ENCODE results near the gene TMEM52.

TMEM52 gene

DNA sequence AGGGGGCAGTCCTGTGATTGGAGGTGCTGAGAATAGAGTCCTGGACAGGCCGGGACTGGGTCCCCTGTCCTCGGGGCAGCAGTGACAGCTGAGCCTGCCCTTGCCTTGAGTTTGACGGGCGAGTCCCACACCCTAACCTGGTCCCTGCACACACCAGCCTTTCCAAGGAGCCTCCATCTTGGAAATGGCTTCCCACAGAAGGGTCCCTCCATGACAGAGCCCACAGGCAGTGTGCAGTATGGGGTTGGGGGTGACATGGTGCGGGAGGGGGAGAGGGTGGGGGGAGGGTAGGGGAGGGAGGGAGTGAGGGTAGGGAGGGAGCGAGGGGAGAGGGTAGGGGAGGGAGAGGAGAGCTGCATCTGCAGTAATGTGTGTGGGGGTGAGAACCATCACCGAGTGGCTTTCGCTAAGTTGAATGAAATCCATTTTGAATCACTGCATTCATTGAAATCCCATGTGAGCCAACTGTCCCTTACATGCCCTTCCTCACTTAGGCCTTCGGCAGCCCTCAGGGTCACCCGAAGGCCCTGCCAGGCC lies 10.1 kb upstream of the TMEM52 start:
- Histone ChIP-seq H3K27me3 (no peaks in the 10 kb centered on the region), H3K4me1 (no peaks in the 10 kb centered on the region), H3K36me3 (no peaks in the 10 kb centered on the region), H3K9me3 (no peaks in the 10 kb centered on the region), H3K4me3 (ENCODE audit: low read depth, low read length) (no peak overlapping the region)
- no peak for DNase-seq
- TF ChIP-seq, protein P1, sequence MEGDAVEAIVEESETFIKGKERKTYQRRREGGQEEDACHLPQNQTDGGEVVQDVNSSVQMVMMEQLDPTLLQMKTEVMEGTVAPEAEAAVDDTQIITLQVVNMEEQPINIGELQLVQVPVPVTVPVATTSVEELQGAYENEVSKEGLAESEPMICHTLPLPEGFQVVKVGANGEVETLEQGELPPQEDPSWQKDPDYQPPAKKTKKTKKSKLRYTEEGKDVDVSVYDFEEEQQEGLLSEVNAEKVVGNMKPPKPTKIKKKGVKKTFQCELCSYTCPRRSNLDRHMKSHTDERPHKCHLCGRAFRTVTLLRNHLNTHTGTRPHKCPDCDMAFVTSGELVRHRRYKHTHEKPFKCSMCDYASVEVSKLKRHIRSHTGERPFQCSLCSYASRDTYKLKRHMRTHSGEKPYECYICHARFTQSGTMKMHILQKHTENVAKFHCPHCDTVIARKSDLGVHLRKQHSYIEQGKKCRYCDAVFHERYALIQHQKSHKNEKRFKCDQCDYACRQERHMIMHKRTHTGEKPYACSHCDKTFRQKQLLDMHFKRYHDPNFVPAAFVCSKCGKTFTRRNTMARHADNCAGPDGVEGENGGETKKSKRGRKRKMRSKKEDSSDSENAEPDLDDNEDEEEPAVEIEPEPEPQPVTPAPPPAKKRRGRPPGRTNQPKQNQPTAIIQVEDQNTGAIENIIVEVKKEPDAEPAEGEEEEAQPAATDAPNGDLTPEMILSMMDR (IDR thresholded peaks at IDR 0.05; ENCODE audit: low read depth, low read length): no peak

DNA sequence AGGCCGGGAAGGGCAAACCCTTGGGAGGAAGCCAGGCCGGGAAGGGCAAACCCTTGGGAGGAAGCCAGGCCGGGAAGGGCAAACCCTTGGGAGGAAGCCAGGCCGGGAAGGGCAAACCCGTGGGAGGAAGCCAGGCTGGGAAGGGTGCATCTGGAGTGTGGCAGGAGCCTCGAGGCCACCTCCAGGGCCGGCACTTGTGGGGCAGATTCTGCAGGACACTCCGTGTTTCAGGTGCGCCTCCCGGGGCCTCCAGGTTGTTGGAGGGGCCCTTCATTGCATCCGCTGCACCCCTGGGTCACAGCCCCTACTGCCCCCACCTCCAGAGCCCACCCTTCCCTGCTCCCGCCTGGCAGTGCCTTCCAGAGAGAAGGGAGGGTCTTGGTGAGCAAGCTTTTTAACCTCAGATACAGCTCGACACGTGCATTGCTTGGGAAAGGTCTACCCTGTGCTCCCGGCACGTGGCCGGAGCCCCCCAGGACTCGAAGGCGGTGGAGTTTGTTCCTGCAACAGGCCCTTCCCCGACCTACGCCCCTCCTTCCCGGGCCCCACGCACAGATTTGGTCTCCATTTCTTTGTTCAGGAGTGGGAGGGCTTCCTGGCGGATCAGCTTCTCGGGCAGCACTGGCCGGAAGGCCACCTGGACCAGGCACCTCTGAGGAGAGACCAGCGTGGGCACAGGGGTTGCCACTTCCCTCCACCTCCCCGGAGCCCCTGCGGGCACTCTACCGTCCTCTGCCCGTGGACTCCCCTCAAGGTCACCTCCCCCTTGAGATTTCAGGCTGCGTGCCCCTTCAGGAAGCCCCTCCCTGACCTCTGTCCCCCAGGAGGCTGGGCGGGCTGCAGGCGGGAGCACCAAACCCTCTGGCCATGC lies 9.4 kb upstream of the TMEM52 start:
- DNase-seq: no peak
- TF ChIP-seq, protein P1 (IDR thresholded peaks at IDR 0.05; ENCODE audit: low read depth, low read length): no peak
- H3K27me3 ChIP-seq: no peaks in the 10 kb centered on the region

DNA sequence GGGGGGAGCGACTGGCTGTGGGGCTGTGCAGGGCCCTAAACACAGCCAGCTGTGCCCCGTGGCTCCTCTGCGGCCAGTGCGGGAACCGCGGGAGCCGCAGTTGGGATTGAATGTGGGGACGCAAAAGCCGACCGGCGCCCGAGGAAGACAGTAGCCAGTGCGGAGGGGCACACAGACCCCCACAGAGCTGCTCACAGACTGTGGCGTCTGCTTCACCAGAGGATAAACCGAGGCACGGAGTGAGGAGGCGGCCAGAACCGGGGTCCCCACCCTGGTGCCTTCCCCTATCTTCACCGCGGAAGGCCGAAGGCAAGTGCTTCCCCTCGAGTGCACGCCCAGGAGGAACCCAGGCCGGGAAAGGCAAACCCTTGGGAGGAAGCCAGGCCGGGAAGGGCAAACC lies 8.7 kb upstream of the TMEM52 start:
- Histone ChIP-seq H3K4me1 (no peaks in the 10 kb centered on the region), H3K36me3 (no peaks in the 10 kb centered on the region), H3K27me3 (no peaks in the 10 kb centered on the region), H3K9me3 (no peaks in the 10 kb centered on the region), H3K4me3 (ENCODE audit: low read depth, low read length) (no peak overlapping the region)
- TF ChIP-seq, protein P1 (IDR thresholded peaks at IDR 0.05; ENCODE audit: low read depth, low read length): no peak
- DNase-seq: no peak

More for the DNA sequence above, 9.4 kb upstream of the TMEM52 start:
- Histone ChIP-seq H3K9me3 (no peaks in the 10 kb centered on the region), H3K36me3 (no peaks in the 10 kb centered on the region), H3K4me1 (no peaks in the 10 kb centered on the region), H3K4me3 (ENCODE audit: low read depth, low read length) (no peak overlapping the region)

DNA sequence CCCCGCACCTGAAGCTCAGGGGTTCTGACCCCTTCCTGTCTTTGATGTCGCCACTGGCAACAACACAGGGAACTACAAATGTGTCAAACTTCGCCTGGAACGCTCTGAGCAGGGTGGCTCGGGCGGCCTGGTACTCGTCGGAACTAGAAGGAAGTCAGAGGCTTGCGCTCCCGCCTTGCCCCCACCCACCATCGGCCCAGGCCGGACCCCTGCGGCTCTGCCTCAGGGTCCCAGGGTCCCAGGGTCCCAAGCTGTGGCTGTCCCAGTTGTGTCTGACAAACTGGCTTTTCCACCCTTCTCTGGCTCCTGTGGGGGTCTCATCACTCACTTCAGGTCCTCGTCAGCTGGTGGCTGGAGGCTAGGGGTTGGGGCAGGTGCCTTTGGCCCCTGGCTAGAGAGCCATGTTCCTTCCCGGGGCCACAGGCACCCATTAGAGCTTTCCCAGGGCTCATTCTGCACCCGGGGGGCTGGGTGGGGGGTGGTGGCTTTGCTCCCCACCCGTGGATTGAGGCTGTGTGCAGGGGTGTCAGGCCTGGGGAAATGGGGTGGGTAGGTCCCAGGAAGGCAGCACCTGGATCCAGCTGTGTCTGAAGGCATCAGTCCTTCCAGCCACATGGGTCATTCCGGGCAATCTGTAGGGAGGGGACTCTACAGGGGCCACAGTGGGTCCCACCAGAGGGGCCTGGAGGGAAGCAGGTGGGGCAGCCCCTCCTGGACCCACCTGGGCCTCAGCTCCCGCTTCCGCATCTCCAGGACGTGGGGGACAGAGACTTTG lies 8.0 kb upstream of the TMEM52 start:
- DNase-seq: no peak
- H3K4me1 ChIP-seq: no peaks in the 10 kb centered on the region
- no peak overlapping the region for H3K4me3 ChIP-seq (ENCODE audit: low read depth, low read length)
- no peaks in the 10 kb centered on the region for H3K27me3 ChIP-seq
- TF ChIP-seq, protein P1 (IDR thresholded peaks at IDR 0.05; ENCODE audit: low read depth, low read length): no peak
- H3K36me3 ChIP-seq: no peaks in the 10 kb centered on the region
- H3K9me3 ChIP-seq: no peaks in the 10 kb centered on the region

DNA sequence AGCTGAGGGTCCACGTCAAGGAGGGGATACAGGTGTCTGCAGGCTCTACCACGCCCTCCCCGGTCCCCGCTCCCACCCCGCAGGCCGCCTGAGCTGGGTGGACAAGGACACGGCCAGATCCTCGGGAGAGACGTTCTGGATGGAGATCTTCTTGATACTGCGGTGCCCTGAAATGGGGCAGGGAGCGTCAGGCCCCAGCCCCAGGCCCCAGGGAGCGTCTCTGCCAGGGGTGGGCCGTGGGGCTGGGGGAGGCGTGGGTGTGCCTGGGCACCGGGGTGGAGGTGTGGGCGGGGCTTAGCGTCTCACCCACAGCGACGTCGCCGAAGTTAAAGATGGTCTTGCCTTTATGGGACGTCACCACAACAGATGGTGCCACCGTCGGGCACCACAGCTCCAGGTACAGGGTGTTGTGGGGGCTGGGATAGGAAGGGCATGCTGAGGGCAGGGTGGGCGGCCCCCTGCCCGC lies 7.3 kb upstream of the TMEM52 start:
- Histone ChIP-seq H3K9me3 (no peaks in the 10 kb centered on the region), H3K36me3 (no peaks in the 10 kb centered on the region), H3K4me1 (no peaks in the 10 kb centered on the region), H3K4me3 (ENCODE audit: low read depth, low read length) (no peak overlapping the region), H3K27me3 (no peaks in the 10 kb centered on the region)
- TF ChIP-seq, protein P1 (IDR thresholded peaks at IDR 0.05; ENCODE audit: low read depth, low read length): no peak
- DNase-seq: no peak
